OCI-LY3 (cell line): Measurements from ENCODE around the gene B4GALT1.

Experiments
- H2AFZ ChIP-seq: fragments of 200-600, 300-600 bp; shearing (Covaris generic); 2 replicates; pipeline ENCODE4 v1.6.0; 2014; ENCODE audit warnings: antibody characterized with exemption, low read depth, low read length
- H3K27ac ChIP-seq: fragments of 200-600, 300-600 bp; sonication (generic); 2 replicates; pipeline ENCODE4 v1.5.1; 2014; ENCODE audit warnings: mild to moderate bottlenecking, low read length, moderate library complexity, mixed read lengths
- H3K27me3 ChIP-seq: fragments of 200-600, 300-600 bp; sonication (generic); 2 replicates; pipeline ENCODE4 v1.6.1; 2014; ENCODE audit warnings: low read depth, low read length, mixed read lengths
- H3K36me3 ChIP-seq: fragments of 200-600, 300-600 bp; sonication (generic); replicated peaks from 2 replicates; pipeline ENCODE3; 2014; ENCODE audit warnings: low read depth, low read length, mixed read lengths
- H3K4me1 ChIP-seq: fragments of 300-600, 200-600 bp; sonication (generic); 2 replicates; pipeline ENCODE4 v1.6.1; 2014; ENCODE audit warnings: low read length, mixed read lengths
- H3K4me2 ChIP-seq: fragments of 200-600, 300-600 bp; sonication (generic); 2 replicates; pipeline ENCODE4 v1.6.1; 2014; ENCODE audit warnings: low read length, mixed read lengths
- H3K4me3 ChIP-seq: fragments of 300-600, 200-600 bp; sonication (generic); 2 replicates; pipeline ENCODE4 v1.5.1; 2014; ENCODE audit warnings: antibody characterized with exemption, mild to moderate bottlenecking, low read length, moderate library complexity
- H3K79me2 ChIP-seq: fragments of 300-600, 200-600 bp; shearing (Covaris generic); 2 replicates; pipeline ENCODE4 v1.6.1; 2014; ENCODE audit warnings: mild to moderate bottlenecking, low read length, mixed read lengths
- H3K9ac ChIP-seq: fragments of 300-600, 200-600 bp; shearing (Covaris generic); 2 replicates; pipeline ENCODE4 v1.6.0; 2014; ENCODE audit warnings: mild to moderate bottlenecking, low read length, moderate library complexity
- H3K9me3 ChIP-seq: fragments of 200-600, 300-600 bp; shearing (Covaris generic); 2 replicates; pipeline ENCODE4 v1.6.1; 2014; ENCODE audit warnings: low read length, mixed read lengths; ENCODE audit not compliant: insufficient read depth
- H4K20me1 ChIP-seq: fragments of 200-600, 300-600 bp; sonication (generic); 2 replicates; pipeline ENCODE4 v1.6.1; 2016; ENCODE audit warnings: low read length, mixed read lengths; ENCODE audit not compliant: insufficient read depth
- EZH2phosphoT487 ChIP-seq: fragments of 200-600 bp; shearing (Covaris generic); IDR thresholded peaks from 2 replicates; pipeline ENCODE4 v1.6.1; 2018; ENCODE audit warnings: antibody characterized with exemption, mixed run types, low read depth
- TF ChIP-seq, protein P1 (sequence below): fragments of 200-600, 300-600 bp; sonication (generic); IDR thresholded peaks from 2 replicates; pipeline ENCODE4 v1.5.1; 2014; ENCODE audit warnings: antibody characterized with exemption, low read length, low read depth

The B4GALT1 gene

DNA sequence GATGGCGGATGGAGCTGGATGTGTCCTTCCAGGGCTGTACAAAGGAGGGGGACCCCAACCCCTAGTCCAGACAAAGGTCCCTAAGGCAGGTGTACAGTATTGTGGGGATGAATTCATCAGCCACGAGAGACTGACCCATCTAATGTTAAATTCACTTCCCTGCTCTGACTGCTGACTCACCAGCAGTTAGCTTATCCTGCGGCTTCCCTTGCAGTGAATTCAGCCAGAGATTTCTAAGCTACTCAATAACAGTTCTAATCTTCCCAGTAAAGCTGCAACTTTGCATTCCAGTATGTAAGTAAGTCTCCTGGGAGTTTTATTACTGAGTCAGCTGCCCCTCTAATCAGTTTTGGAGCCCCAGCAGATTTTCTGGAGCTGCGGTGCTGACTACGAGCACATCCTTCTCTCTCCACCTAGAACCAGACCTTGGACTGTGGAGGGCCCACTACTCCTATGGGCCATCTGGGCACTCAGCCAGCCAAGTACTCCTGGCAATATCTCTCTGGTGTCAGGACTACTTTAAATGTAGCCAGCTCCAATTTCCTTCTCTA, 16.1 kb downstream of the B4GALT1 start:
- Histone ChIP-seq H4K20me1 (peaks cover 46% of the 10 kb centered on the region), H3K27ac (no peak overlapping the region), H3K4me3 (no peak overlapping the region), H3K36me3 (peaks cover 9% of the 10 kb centered on the region), H3K79me2 (peaks cover 99% of the 10 kb centered on the region), H3K4me1 (peaks cover 87% of the 10 kb centered on the region), H2AFZ (no peak overlapping the region), H3K4me2 (peak overlapping the region; percentile 9), H3K27me3 (no peaks in the 10 kb centered on the region), H3K9ac (no peak overlapping the region), H3K9me3 (no peaks in the 10 kb centered on the region)
- no peak for TF ChIP-seq EZH2phosphoT487
- TF ChIP-seq, protein P1, sequence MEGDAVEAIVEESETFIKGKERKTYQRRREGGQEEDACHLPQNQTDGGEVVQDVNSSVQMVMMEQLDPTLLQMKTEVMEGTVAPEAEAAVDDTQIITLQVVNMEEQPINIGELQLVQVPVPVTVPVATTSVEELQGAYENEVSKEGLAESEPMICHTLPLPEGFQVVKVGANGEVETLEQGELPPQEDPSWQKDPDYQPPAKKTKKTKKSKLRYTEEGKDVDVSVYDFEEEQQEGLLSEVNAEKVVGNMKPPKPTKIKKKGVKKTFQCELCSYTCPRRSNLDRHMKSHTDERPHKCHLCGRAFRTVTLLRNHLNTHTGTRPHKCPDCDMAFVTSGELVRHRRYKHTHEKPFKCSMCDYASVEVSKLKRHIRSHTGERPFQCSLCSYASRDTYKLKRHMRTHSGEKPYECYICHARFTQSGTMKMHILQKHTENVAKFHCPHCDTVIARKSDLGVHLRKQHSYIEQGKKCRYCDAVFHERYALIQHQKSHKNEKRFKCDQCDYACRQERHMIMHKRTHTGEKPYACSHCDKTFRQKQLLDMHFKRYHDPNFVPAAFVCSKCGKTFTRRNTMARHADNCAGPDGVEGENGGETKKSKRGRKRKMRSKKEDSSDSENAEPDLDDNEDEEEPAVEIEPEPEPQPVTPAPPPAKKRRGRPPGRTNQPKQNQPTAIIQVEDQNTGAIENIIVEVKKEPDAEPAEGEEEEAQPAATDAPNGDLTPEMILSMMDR, result no peak

DNA sequence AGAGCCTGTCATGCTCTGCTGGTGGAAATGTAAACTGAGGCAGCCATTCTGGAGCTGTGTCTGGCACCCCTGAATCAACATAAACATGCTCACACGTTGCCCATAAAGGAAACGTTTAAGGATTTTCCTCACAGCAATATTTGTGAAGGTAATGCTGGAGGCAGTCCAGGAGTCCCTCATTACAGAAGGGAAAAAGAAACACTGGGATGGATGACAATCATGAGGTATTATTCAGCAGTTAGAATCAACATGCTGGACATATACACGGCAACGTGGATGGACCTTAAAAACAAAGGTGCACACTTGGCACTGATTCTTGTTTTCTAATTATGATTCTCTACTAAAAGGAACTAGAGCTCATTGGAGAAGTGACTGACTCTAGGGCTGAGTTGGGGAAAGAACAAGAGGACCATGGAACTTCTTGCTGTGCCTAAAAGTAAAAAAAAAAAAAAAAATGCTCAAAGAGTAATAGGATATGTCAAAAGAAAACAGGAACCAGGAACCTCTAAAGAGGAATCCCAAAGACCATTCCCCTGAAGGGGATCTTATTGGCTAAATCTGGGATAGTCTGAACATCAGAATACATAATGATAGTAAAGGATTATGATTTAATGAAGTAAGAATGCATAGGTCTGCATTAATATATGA, 18.6 kb downstream of the B4GALT1 start:
- H3K4me3 ChIP-seq, result no peak overlapping the region
- H3K27ac ChIP-seq, result no peak overlapping the region
- no peak for TF ChIP-seq EZH2phosphoT487
- TF ChIP-seq, protein P1, result no peak
- peaks cover 9% of the 10 kb centered on the region for H3K36me3 ChIP-seq
- H3K9me3 ChIP-seq, result no peaks in the 10 kb centered on the region
- H2AFZ ChIP-seq, result no peak overlapping the region
- no peaks in the 10 kb centered on the region for H3K27me3 ChIP-seq
- H3K4me1 ChIP-seq, result peaks cover 91% of the 10 kb centered on the region
- H3K79me2 ChIP-seq, result peaks cover 100% of the 10 kb centered on the region
- H4K20me1 ChIP-seq, result peaks cover 36% of the 10 kb centered on the region
- H3K4me2 ChIP-seq, result peak overlapping the region; percentile 36
- H3K9ac ChIP-seq, result no peak overlapping the region

DNA sequence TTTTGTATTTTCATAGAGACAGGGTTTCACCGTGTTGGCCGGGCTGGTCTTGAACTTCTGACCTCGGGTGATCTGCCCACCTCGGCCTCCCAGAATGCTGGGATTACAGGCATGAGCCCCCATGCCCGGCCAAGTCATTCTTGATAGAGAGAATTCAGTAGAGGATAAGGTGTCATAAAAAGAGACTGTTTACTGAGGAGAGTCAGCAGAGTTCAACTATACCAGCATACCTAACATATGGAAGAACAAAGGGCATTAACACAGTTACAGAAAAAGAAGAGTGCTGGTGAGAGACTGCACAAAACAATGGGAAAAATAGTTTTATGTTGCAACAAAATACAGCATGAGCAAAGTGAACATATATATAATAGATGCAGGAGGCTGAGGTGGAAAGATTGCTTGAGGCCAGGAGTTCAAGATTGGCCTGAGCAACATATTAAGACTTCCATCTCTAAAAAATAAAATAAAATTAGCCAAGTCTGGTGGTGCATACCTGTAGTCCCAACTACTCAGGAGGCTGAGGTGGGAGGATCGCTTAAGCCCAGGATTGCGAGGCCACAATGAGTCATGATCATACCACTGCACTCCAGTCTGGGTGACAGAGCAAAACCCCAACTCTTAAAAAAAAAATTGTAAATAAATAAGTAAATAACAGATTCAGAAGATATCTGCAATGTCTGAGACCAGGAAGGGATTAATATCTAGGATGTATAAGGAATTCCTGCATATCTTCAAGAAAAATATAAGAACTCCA, 19.5 kb downstream of the B4GALT1 start:
- Histone ChIP-seq H3K9ac (no peak overlapping the region), H3K36me3 (peaks cover 9% of the 10 kb centered on the region), H2AFZ (no peak overlapping the region), H3K4me1 (peaks cover 90% of the 10 kb centered on the region), H3K9me3 (no peaks in the 10 kb centered on the region), H3K27me3 (no peaks in the 10 kb centered on the region), H3K27ac (no peak overlapping the region), H3K4me2 (peak overlapping the region; percentile 36; the same call in 1 of the 2 replicates), H3K4me3 (no peak overlapping the region), H3K79me2 (peaks cover 100% of the 10 kb centered on the region), H4K20me1 (peaks cover 35% of the 10 kb centered on the region)
- TF ChIP-seq EZH2phosphoT487, result no peak
- TF ChIP-seq, protein P1, result no peak

DNA sequence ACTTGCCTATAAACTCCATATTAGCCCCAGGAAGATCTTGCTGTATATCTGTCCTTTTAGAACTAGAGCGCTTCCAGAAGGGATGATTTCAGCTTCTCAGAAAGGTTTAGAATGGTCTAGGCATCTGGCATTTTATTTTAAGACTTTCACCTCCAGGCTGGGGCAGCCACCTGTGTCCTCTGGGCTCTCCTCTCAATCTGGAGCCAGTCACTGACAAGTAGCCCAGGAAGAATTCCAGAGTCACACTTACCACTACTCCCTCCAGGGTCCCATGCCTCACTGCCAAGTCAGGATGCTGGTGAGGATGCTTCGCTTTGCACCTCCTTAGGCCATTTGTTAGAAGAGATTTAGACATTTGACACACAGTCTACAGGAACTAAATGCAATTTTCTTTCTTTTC, 20.8 kb downstream of the B4GALT1 start:
- Histone ChIP-seq H3K9me3 (no peaks in the 10 kb centered on the region), H3K36me3 (peaks cover 9% of the 10 kb centered on the region), H3K4me3 (no peak overlapping the region), H4K20me1 (peaks cover 29% of the 10 kb centered on the region), H3K27me3 (no peaks in the 10 kb centered on the region), H3K27ac (no peak overlapping the region; the same call in 1 of the 2 replicates), H3K4me2 (no peak overlapping the region), H3K9ac (no peak overlapping the region), H3K79me2 (peaks cover 100% of the 10 kb centered on the region), H3K4me1 (peaks cover 90% of the 10 kb centered on the region), H2AFZ (no peak overlapping the region)
- TF ChIP-seq, protein P1, result no peak
- no peak for TF ChIP-seq EZH2phosphoT487
